ENCODE data around the gene CLDN1. TPM values are rescaled to one million over a fixed set of nuclear protein-coding genes. Genes with fewer than 3 reads are reported as not detected.

The CLDN1 gene
- total RNA-seq, 1 donor from 2014 or later = 0.40 TPM

Other genes starting within 250 kb of the CLDN1 start
- gene P3H2, start 201.5 kb downstream of the CLDN1 start, total RNA-seq = 24.2 and 54.8 TPM in 2 replicates
- gene CLDN16, start 65.7 kb upstream of the CLDN1 start, total RNA-seq = not detected in 2 replicates
- gene TMEM207, start 127.5 kb upstream of the CLDN1 start, total RNA-seq = not detected in 2 replicates
- 6.0 and 8.4 TPM in 2 replicates for gene IL1RAP, start 191.6 kb upstream of the CLDN1 start, total RNA-seq

All from myocyte (in vitro differentiated cells).